T-cell (primary cell): Measurements from ENCODE around the gene NPDC1. TPM values are rescaled to one million over a fixed set of nuclear protein-coding genes. Genes with fewer than 3 reads are reported as not detected.

Source experiments
- ATAC-seq, 4 experiments: fragments of 200-7000 bp in 3 of 4; fragments of 150-1000 bp in 1 of 4; cut with Tn5 transposase; replicated peaks in 1 of 4; 1 replicate in 3 of 4; 2 replicates in 1 of 4; pipeline ENCODE4 v1.10.0; 2021; ENCODE audit warnings: moderate library complexity in 3 of 4, mild to moderate bottlenecking in 2 of 4, moderate number of reproducible peaks in 1 of 4
- CTCF ChIA-PET, 2 donors: fragments of 300-600 bp; sonication (Branson Sonifier 250); formaldehyde crosslinking; loops; one replicate each; lab custom pipeline; 2022; ENCODE audit warnings: antibody characterized with exemption in 2 of 2; lab: Charles Lee
- POLR2A ChIA-PET, 2 donors: fragments of 300-600 bp; sonication (Branson Sonifier 250); formaldehyde crosslinking; loops; one replicate each; lab custom pipeline; 2022; ENCODE audit warnings: antibody characterized with exemption in 2 of 2; lab: Charles Lee
- DNase-seq, 35 experiments: peaks; one replicate each; pipeline versions ENCODE4 v3.0.0 to v3.0.0-alpha.2; 2013 to 2023
- H3K27ac ChIP-seq: one replicate; pipeline ENCODE4 v1.5.1; 2013; ENCODE audit warnings: low read length
- H3K27me3 ChIP-seq, 2 experiments: replicated peaks in 1 of 2; 1 replicate in 1 of 2; 2 replicates in 1 of 2; pipeline versions ENCODE4 v1.6.1 to v1.7.0; 2013; ENCODE audit warnings: low read length in 1 of 2, mixed read lengths in 1 of 2; ENCODE audit not compliant: control insufficient read depth in 2 of 2, insufficient read depth in 2 of 2; ENCODE audit errors: extremely low read depth in 1 of 2
- H3K36me3 ChIP-seq, 2 donors: 1 replicate in 1 of 2; 2 replicates in 1 of 2; pipeline versions ENCODE4 v1.6.1 to v1.7.0; 2013; ENCODE audit warnings: low read length in 1 of 2; ENCODE audit not compliant: control insufficient read depth in 2 of 2, insufficient read depth in 1 of 2; ENCODE audit errors: extremely low read depth in 1 of 2
- H3K4me1 ChIP-seq, 2 experiments: 1 replicate in 1 of 2; 2 replicates in 1 of 2; pipeline versions ENCODE4 v1.6.1 to v1.7.0; 2013; ENCODE audit warnings: low read length in 2 of 2, mixed read lengths in 1 of 2; ENCODE audit not compliant: insufficient read depth in 2 of 2, control insufficient read depth in 1 of 2; ENCODE audit errors: extremely low read depth in 1 of 2
- H3K4me3 ChIP-seq, 2 donors: 1 replicate in 1 of 2; 2 replicates in 1 of 2; pipeline versions ENCODE4 v1.5.1 to v1.7.0; 2013; ENCODE audit warnings: mild to moderate bottlenecking in 2 of 2, low read length in 1 of 2, moderate library complexity in 1 of 2; ENCODE audit not compliant: control insufficient read depth in 1 of 2; ENCODE audit errors: extremely low read depth in 1 of 2
- H3K9me3 ChIP-seq: 2 replicates; pipeline ENCODE4 v1.7.0; 2013
- H3K27ac Mint-ChIP-seq, 2 donors: one replicate each; pipeline ENCODE4 v1.8.0; 2020 to 2021; ENCODE audit warnings: mild to moderate bottlenecking in 2 of 2, mixed read lengths in 2 of 2
- H3K27me3 Mint-ChIP-seq, 2 donors: one replicate each; pipeline ENCODE4 v1.8.0; 2021 to 2022; ENCODE audit warnings: mixed read lengths in 2 of 2
- H3K36me3 Mint-ChIP-seq: one replicate; pipeline ENCODE4 v1.8.0; 2021; ENCODE audit warnings: mixed read lengths
- H3K4me1 Mint-ChIP-seq, 3 donors: one replicate each; pipeline ENCODE4 v1.8.0; 2020 to 2022; ENCODE audit warnings: mixed read lengths in 3 of 3, mild to moderate bottlenecking in 1 of 3
- H3K4me3 Mint-ChIP-seq, 3 donors: one replicate each; pipeline ENCODE4 v1.8.0; 2020 to 2022; ENCODE audit warnings: mild to moderate bottlenecking in 3 of 3, mixed read lengths in 3 of 3, moderate library complexity in 3 of 3
- H3K9me3 Mint-ChIP-seq, 3 donors: one replicate each; pipeline ENCODE4 v1.8.0; 2020 to 2022; ENCODE audit warnings: mixed read lengths in 3 of 3
- WGBS: methylation state at CpG from one replicate; pipeline ENCODE4 v1.1.5; 2013; ENCODE audit warnings: missing lambda C conversion rate; ENCODE audit not compliant: insufficient coverage; 5-methylcytosine and 5-hydroxymethylcytosine counted together
- total RNA-seq, 35 experiments: library from RNA in 6 of 35; stranded (reverse) in 6 of 35; fragments of 120-200 nt in 1 of 35; gene quantifications; one replicate each; pipeline versions ENCODE4 v1.2.1 to v1.2.4 and lab custom pipeline; 2013 to 2026

Gene NPDC1
- total RNA-seq, 5 donors from 2014 or later (not counting 1 experiment from before 2014, with no cell fraction given), result 32.4 to 76.7 (median 57.0) TPM

- H3K9me3 ChIP-seq, result no peaks in the 10 kb centered on the region
- H3K36me3 Mint-ChIP-seq, result no peaks in the 10 kb centered on the region
- 87% methylated on average over 13 of the region's 21 CpGs for WGBS
- no peaks in the 10 kb centered on the region for H3K9me3 Mint-ChIP-seq
- H3K4me3 Mint-ChIP-seq, result no peak overlapping the region
- H3K4me1 ChIP-seq, result peaks cover 20 to 65% of the 10 kb centered on the region in 2 experiments
- ChIA-PET CTCF (interaction anchor here (0.6 to 1.1 kb wide), 3 partner anchors 9 to 233 kb away, joined by 3 to 6 read pairs (median 3); no protein-coding TSS in a partner anchor), POLR2A (interaction anchor here in 1 of 2 donors (0.6 kb wide), 1 partner anchor 8 kb away, joined by 3 read pairs; no protein-coding TSS in a partner anchor)
- no peak overlapping the region for H3K27ac ChIP-seq
- peaks cover 0 to 7% of the 10 kb centered on the region in 2 experiments for H3K27me3 ChIP-seq
- no peak for ATAC-seq
- H3K27me3 Mint-ChIP-seq, result no peaks in the 10 kb centered on the region
- H3K4me1 Mint-ChIP-seq, result peaks cover 21 to 37% (median 30%) of the 10 kb centered on the region in 3 donors
- H3K4me3 ChIP-seq, result no peak overlapping the region
- DNase-seq, result peak in 6 of 35 experiments; percentile 26 to 45 (median 31)
- H3K27ac Mint-ChIP-seq, result no peak overlapping the region
- H3K36me3 ChIP-seq, result peaks cover 0 to 7% of the 10 kb centered on the region in 2 donors
Observed at GRCh38 chr9:137025517-137025966, 20.4 kb downstream of the NPDC1 start.

DNA sequence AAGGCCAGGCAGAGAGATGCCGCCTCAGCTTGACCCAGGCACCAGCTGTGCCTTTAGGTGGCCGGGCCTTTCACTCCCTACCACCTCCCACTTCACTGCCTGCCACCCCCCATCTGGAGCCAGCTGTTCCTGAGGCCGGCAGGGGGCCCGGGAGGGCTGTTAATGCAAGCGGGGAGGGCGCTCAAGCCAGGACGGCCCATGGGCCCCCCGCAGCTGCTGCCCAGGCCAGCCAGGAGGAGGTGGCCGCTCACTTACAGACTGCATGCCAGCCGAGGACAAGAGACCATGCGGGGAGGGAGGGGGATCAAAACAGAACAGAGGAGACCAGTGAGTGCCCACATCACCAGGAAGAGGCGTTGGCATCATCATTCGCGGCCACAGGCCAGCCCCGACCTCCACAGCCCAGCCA, 22.4 kb downstream of the NPDC1 start:
- ATAC-seq, result no peak
- H3K27ac ChIP-seq, result no peak overlapping the region
- POLR2A ChIA-PET, result no interaction called here

GRCh38 chr9:137023157-137023556, 22.8 kb downstream of the NPDC1 start:
- H3K27ac ChIP-seq, result no peak overlapping the region
- ChIA-PET POLR2A (no interaction called here), CTCF (no interaction called here)
- H3K9me3 ChIP-seq, result no peaks in the 10 kb centered on the region
- WGBS, result 88% methylated on average over 3 of the region's 7 CpGs
- H3K27me3 Mint-ChIP-seq, result no peaks in the 10 kb centered on the region
- DNase-seq (no peak), ATAC-seq (no peak)
- H3K36me3 Mint-ChIP-seq, result no peaks in the 10 kb centered on the region
- peaks cover 0 to 16% of the 10 kb centered on the region in 2 donors for H3K36me3 ChIP-seq
- H3K4me1 ChIP-seq, result peaks cover 9 to 43% of the 10 kb centered on the region in 2 experiments
- peaks cover 9 to 20% (median 14%) of the 10 kb centered on the region in 3 donors for H3K4me1 Mint-ChIP-seq
- no peaks in the 10 kb centered on the region for H3K27me3 ChIP-seq
- H3K4me3 ChIP-seq, result no peak overlapping the region
- no peak overlapping the region for H3K4me3 Mint-ChIP-seq
- H3K9me3 Mint-ChIP-seq, result no peaks in the 10 kb centered on the region
- no peak overlapping the region for H3K27ac Mint-ChIP-seq

More for the DNA sequence above, 22.4 kb downstream of the NPDC1 start:
- Mint-ChIP-seq H3K27me3 (no peaks in the 10 kb centered on the region), H3K9me3 (no peaks in the 10 kb centered on the region), H3K36me3 (no peaks in the 10 kb centered on the region), H3K4me1 (peaks cover 9 to 20% (median 14%) of the 10 kb centered on the region in 3 donors), H3K27ac (no peak overlapping the region), H3K4me3 (no peak overlapping the region)
- 96% methylated on average over 15 of the region's 15 CpGs for WGBS
- Histone ChIP-seq H3K9me3 (no peaks in the 10 kb centered on the region), H3K4me3 (no peak overlapping the region), H3K27me3 (no peaks in the 10 kb centered on the region), H3K4me1 (peaks cover 9 to 45% of the 10 kb centered on the region in 2 experiments), H3K36me3 (peaks cover 0 to 16% of the 10 kb centered on the region in 2 donors)
- DNase-seq, result no peak
- CTCF ChIA-PET, result no interaction called here

DNA sequence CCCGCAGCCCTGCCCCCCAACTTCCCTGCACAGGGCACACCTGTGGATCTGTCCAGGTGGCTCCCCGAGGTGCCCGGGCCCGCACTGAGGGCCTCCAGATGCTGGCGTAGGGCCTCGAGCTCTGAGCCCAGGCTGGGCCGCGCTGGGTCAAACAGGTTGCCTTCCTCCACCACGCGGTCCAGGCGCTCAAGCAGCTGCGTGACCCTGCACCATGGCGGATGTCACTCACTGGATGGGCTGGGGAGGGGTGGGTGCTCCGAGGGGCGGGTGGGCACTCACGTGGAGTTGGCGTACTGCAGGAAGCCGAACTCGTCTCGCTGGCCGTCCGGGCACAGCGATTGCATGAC, 23.3 kb downstream of the NPDC1 start:
- H3K9me3 Mint-ChIP-seq, result no peaks in the 10 kb centered on the region
- CTCF ChIA-PET, result no interaction called here
- WGBS, result 98% methylated on average over 19 of the region's 23 CpGs
- peaks cover 9 to 43% of the 10 kb centered on the region in 2 experiments for H3K4me1 ChIP-seq
- H3K27ac ChIP-seq, result no peak overlapping the region
- DNase-seq, result no peak
- peaks cover 9 to 20% (median 14%) of the 10 kb centered on the region in 3 donors for H3K4me1 Mint-ChIP-seq
- POLR2A ChIA-PET, result no interaction called here
- ATAC-seq, result no peak
- peaks cover 0 to 16% of the 10 kb centered on the region in 2 donors for H3K36me3 ChIP-seq
- H3K27me3 ChIP-seq, result no peaks in the 10 kb centered on the region
- H3K36me3 Mint-ChIP-seq, result no peaks in the 10 kb centered on the region
- no peak overlapping the region for H3K4me3 Mint-ChIP-seq
- H3K9me3 ChIP-seq, result no peaks in the 10 kb centered on the region
- H3K4me3 ChIP-seq, result no peak overlapping the region
- H3K27me3 Mint-ChIP-seq, result no peaks in the 10 kb centered on the region
- no peak overlapping the region for H3K27ac Mint-ChIP-seq

DNA sequence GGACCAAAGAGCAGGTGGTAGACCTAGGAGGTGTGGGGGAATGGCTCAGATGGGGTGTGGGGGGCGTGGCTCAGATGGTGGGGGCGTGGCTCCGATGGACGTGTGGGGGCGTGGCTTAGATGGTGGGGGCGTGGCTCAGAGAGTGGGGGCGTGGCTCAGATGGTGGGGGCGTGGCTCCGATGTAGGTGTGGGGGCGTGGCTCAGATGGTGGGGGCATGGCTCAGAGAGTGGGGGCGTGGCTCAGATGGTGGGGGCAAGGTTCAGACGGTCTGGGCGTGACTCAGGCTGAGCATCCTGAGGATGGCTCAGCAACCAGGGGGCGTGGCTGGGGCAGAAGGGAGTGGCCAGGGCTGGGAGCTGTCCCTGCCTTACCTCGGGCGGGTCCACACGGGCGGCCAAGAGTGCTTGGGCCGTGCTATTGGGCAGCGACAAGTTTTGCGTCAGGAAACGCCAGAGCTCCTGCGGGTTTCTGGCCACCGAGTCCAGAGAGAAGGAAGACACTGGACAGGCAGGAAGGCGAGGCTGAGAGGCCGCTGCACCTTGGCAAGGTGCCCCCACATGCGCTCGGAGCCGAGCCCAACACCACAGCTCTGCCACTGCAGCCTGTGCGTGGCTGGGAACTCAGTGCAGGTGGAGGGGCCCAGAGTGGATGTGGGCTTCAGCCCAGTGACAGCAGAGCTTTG, 23.9 kb downstream of the NPDC1 start:
- Histone ChIP-seq H3K36me3 (peaks cover 3 to 20% of the 10 kb centered on the region in 2 donors), H3K27ac (no peak overlapping the region), H3K9me3 (no peaks in the 10 kb centered on the region), H3K27me3 (no peaks in the 10 kb centered on the region), H3K4me1 (peaks cover 5 to 37% of the 10 kb centered on the region in 2 experiments), H3K4me3 (no peak overlapping the region)
- ChIA-PET POLR2A (no interaction called here), CTCF (interaction anchor here in 1 of 2 donors (0.8 kb wide), 1 partner anchor 44 kb away, joined by 3 read pairs; no protein-coding TSS in a partner anchor)
- Mint-ChIP-seq H3K36me3 (peaks cover under 1% of the 10 kb centered on the region), H3K27me3 (no peaks in the 10 kb centered on the region), H3K9me3 (no peaks in the 10 kb centered on the region), H3K27ac (no peak overlapping the region), H3K4me1 (peaks cover 6 to 17% (median 12%) of the 10 kb centered on the region in 3 donors), H3K4me3 (no peak overlapping the region)
- WGBS, result 78% methylated on average over 23 of the region's 30 CpGs
- DNase-seq (peak in 34 of 35 experiments; percentile 20 to 82 (median 54)), ATAC-seq (peak; percentile 70 to 76 (median 76))

- POLR2A ChIA-PET, result no interaction called here
- H3K27me3 Mint-ChIP-seq, result no peaks in the 10 kb centered on the region
- Histone ChIP-seq H3K4me3 (no peak overlapping the region), H3K9me3 (no peaks in the 10 kb centered on the region), H3K27ac (no peak overlapping the region), H3K36me3 (peaks cover 6 to 25% of the 10 kb centered on the region in 2 donors), H3K27me3 (no peaks in the 10 kb centered on the region), H3K4me1 (peaks cover 3 to 32% of the 10 kb centered on the region in 2 experiments)
- H3K27ac Mint-ChIP-seq, result no peak overlapping the region
- no peak for DNase-seq
- peaks cover 5% of the 10 kb centered on the region for H3K36me3 Mint-ChIP-seq
- peak in 1 of 4 experiments; percentile 9 for ATAC-seq
- no peak overlapping the region for H3K4me3 Mint-ChIP-seq
- CTCF ChIA-PET, result interaction anchor here in 1 of 2 donors (0.8 kb wide), 1 partner anchor 43 kb away, joined by 3 read pairs; no protein-coding TSS in a partner anchor
- WGBS, result 88% methylated on average over 3 of the region's 6 CpGs
- peaks cover under 1 to 12% (median 7%) of the 10 kb centered on the region in 3 donors for H3K4me1 Mint-ChIP-seq
- no peaks in the 10 kb centered on the region for H3K9me3 Mint-ChIP-seq
Observed at GRCh38 chr9:137021568-137021978, 24.4 kb downstream of the NPDC1 start.
